K562 (cell line): ENCODE data around the gene TREH. TPM values are rescaled to one million over a fixed set of nuclear protein-coding genes. Genes with fewer than 3 reads are reported as not detected.

Source experiments
- ATF1 ChIP-seq, 2 experiments: fragments of 450-650 bp in 1 of 2; IDR thresholded peaks; 2 replicates each; pipeline ENCODE4 v1.6.1; 2016; ENCODE audit warnings: missing compliant biosample characterization in 1 of 2, missing genetic modification characterization in 1 of 2
- ELF1 ChIP-seq: fragments of 200-800 bp; sonication (Bioruptor generic); IDR thresholded peaks from 2 replicates; pipeline ENCODE4 v1.6.1; 2016; ENCODE audit warnings: missing genetic modification characterization, missing compliant biosample characterization
- ETS1 ChIP-seq: conservative IDR thresholded peaks from 2 replicates; pipeline ENCODE4 v1.6.1; 2011; ENCODE audit warnings: low read depth, mild to moderate bottlenecking, low read length; ENCODE audit not compliant: control insufficient read depth
- ETS2 ChIP-seq: IDR thresholded peaks from 2 replicates; pipeline ENCODE4 v1.6.1; 2016; ENCODE audit warnings: borderline replicate concordance, missing genetic modification characterization, mild to moderate bottlenecking, moderate library complexity, missing compliant biosample characterization; ENCODE audit not compliant: poor library complexity, severe bottlenecking
- FOXA3 ChIP-seq, 2 experiments: fragments of 450-650 bp in 1 of 2; sonication (generic) in 1 of 2; formaldehyde crosslinking; IDR thresholded peaks in 1 of 2; conservative IDR thresholded peaks in 1 of 2; 2 replicates each; pipeline versions ENCODE4 v1.4.0 to v1.8.0; 2020 to 2022; ENCODE audit warnings: mild to moderate bottlenecking in 2 of 2, missing genetic modification reagents in 1 of 2
- NR3C1 ChIP-seq: sonication (generic); formaldehyde crosslinking; IDR thresholded peaks from 2 replicates; pipeline ENCODE4 v1.8.1; 2022; ENCODE audit warnings: missing genetic modification reagents
- NUFIP1 ChIP-seq: fragments of 450-650 bp; IDR thresholded peaks from 2 replicates; pipeline ENCODE4 v1.6.1; 2018; ENCODE audit not compliant: partially characterized antibody
- PCBP2 ChIP-seq: fragments of 200-400 bp; formaldehyde crosslinking; IDR thresholded peaks from 2 replicates; pipeline ENCODE4 v1.6.1; 2018; ENCODE audit warnings: low read length, low read depth, mild to moderate bottlenecking, moderate library complexity; ENCODE audit not compliant: poor library complexity, severe bottlenecking
- TEAD1 ChIP-seq, 2 experiments: fragments of 450-650 bp in 1 of 2; sonication (generic) in 1 of 2; formaldehyde crosslinking; IDR thresholded peaks; 2 replicates each; pipeline versions ENCODE4 v1.4.0 to v1.8.0; 2020 to 2022; ENCODE audit warnings: mild to moderate bottlenecking in 2 of 2, missing genetic modification reagents in 1 of 2
- polyA plus RNA-seq, 8 experiments: library from polyadenylated mRNA; depleted of rRNA in 4 of 8; stranded (reverse) in 5 of 8; unstranded in 3 of 8; fragments of >200 nt; fragmentation: Nextera tagmentation in 2 of 8; fragmentation: Illumina TruSeq in 1 of 8; extraction: Ambion mirVana in 2 of 8; extraction: Trizol in 1 of 8; gene quantifications; 2 replicates each; pipeline versions ENCODE4 v1.2.1 to v1.2.3, GENCODE V29; 2011 to 2014; ENCODE audit warnings: inconsistent platforms in 1 of 8, missing spikeins in 1 of 8
- total RNA-seq, 7 experiments: library from RNA; depleted of rRNA in 6 of 7; stranded (reverse); fragments of >200 nt in 6 of 7; fragmentation: Illumina TruSeq in 2 of 7; extraction: Trizol in 2 of 7; gene quantifications; 2 replicates each; pipeline versions ENCODE4 v1.2.1 to v1.2.3, GENCODE V29; 2011 to 2021; ENCODE audit warnings: low replicate concordance in 1 of 7

TREH gene
- total and polyA plus RNA-seq, 9 of the 15 experiments (the other 6 are each of a cell fraction or from before 2014, with no cell fraction given): 0.09 to 0.20 (median 0.11) TPM; not detected in 6

- 0 out of 2 replicates have a peak, but pooled peaks have one; percentile 18 for TF ChIP-seq ETS1
- no peak for TF ChIP-seq NR3C1
- TF ChIP-seq PCBP2: no peak
- no peak for TF ChIP-seq ATF1 (CRISPR knock-in tag; IDR thresholded peaks at IDR 0.05)
- peak; percentile 41; the same call in 1 of the 2 replicates for TF ChIP-seq ATF1 (tag; IDR thresholded peaks at IDR 0.05)
- TF ChIP-seq NUFIP1: peak; percentile 6
- TF ChIP-seq ETS2: no peak
- peak; percentile 11; the same call in 1 of the 2 replicates for TF ChIP-seq ELF1 (tag)
- TF ChIP-seq TEAD1 (CRISPR knock-in tag; IDR thresholded peaks at IDR 0.05): peak; percentile 64 to 74; a peak in 2 of 4 replicates
- peak in 1 of 2 experiments; percentile 29; a peak in 1 of 4 replicates for TF ChIP-seq FOXA3 (CRISPR knock-in tag; conservative IDR thresholded peaks at IDR 0.05 in 1 of 2, IDR thresholded peaks at IDR 0.05 in 1 of 2)
These were observed 58.9 kb downstream of the TREH start (continued) for GRCh38 chr11:118620529-118621070.
